GM12892 (cell line): ENCODE data around the gene PHAF1. TPM values are rescaled to one million over a fixed set of nuclear protein-coding genes. Genes with fewer than 3 reads are reported as not detected.

Experiments used
- DNase-seq: peaks from one replicate; pipeline ENCODE4 v3.0.0; 2011; ENCODE audit not compliant: insufficient read length
- FAIRE-seq: peaks from 2 replicates; lab custom pipeline; 2011; peaks lifted over from hg19 to GRCh38; lab: Jason Lieb, UNC
- POLR2A ChIP-seq: IDR thresholded peaks from 2 replicates; pipeline ENCODE4 v1.6.1; 2011; ENCODE audit warnings: low read depth, low read length, control low read depth
- POLR2AphosphoS5 ChIP-seq: IDR thresholded peaks from 2 replicates; pipeline ENCODE4 v1.6.1; 2011; ENCODE audit warnings: low read depth, low read length, control low read depth
- TAF1 ChIP-seq: IDR thresholded peaks from 2 replicates; pipeline ENCODE4 v1.6.1; 2011; ENCODE audit warnings: low read depth, mild to moderate bottlenecking, control low read depth, low read length, borderline replicate concordance
- polyA plus RNA-seq: library from polyadenylated mRNA; unstranded; fragments of >200 nt; gene quantifications from one replicate; pipeline ENCODE4 v1.2.1, GENCODE V29; 2012; ENCODE audit warnings: missing spikeins, inconsistent platforms; ENCODE audit not compliant: missing spikeins

Gene PHAF1
- polyA plus RNA-seq = 10.2 TPM

DNA sequence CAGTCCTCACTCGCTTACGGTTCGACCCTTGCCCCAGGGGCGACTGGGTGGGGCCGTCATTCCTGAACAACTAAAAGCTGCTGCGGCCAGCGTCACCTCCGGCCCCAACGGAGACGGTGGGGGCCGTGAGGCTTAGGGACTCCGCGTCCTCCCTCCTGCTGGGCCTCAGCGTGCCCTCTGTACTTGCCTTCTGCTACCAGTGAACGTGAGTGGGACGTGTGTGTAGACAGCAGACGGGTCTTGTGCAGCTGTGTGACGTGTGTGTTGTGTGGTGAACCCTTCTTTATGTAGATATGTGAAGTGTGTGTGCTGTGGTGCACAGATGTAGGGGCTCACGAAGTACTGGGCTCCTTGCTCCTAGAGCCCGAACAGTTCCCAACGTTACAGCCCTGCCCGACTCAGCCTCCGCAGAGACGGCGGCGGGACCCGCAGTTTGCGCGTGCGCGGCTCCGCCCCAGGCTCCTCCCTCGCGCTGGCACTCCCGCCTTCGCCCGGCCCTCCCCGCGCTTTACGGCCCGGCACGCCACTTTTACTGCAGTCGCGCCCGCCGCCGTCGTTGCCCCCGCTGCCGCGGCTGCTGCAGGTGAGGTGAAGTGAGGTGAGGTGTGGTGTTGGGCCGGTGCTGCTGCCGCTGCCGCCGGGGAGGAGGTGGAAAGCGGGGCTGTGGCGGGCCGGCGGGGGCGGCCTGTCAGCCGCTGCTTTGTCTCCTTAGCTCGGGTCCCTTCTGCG lies at the start of gene PHAF1:
Gene PHAF1, plus strand, starts transcription at position 535 of the 729 bp plus-strand sequence. CDS start 235 bp downstream, outside the sequence.
- DNase-seq (peak; percentile 97), FAIRE-seq (peak; percentile 95)
- no peak for TF ChIP-seq TAF1
- TF ChIP-seq POLR2AphosphoS5 = peak; percentile 58; the same call in 1 of the 2 replicates
- peak; percentile 61; the same call in 1 of the 2 replicates for TF ChIP-seq POLR2A

DNA sequence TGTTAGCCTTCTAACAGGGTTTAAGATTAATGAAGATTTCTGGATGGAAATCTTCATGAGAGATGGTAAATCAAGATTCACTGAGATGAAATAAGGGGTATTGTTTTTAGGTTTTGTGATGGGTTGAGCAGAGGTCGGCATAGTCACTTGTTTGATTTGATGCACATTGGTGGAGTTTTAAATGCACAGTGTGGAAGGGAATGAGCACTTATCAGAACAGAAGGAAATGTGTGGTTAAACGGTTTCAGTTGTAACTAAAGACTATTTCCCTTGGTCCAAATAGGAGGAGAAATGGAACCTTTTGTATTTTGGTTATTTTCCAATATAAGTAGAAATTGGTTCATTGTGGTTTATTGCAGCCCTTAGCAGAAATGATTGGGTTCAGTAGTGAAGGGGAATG lies 46.7 kb upstream of the PHAF1 start:
- FAIRE-seq (no peak), DNase-seq (no peak)

DNA sequence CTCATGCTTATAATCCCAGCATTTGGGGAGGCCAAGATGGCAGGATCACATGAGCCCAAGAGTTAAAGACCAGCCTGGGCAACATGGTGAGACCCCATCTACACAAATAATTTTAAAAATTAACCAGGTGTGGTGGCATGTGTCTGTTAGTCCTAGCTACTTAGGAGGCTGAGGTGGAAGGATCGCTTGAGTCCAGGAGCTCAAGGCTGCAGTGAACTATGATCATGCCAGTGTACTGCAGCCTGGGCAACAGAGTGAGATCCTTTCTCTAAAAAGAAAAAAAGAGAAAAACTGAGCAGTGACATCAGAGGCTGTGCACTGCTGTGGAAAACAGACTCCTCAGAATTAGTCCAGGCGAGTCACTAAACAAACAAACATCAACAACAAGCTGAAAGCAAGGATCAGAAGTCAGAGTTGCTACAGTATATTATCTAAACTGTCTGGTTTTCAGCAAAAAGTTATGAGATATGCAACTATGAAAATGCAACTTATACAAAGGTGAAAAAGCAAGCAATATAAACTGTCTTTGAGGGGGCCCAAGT lies 41.5 kb upstream of the PHAF1 start:
- DNase-seq (no peak), FAIRE-seq (no peak)
- TF ChIP-seq POLR2A = no peak
- no peak for TF ChIP-seq POLR2AphosphoS5
- TF ChIP-seq TAF1 = no peak

More for the DNA sequence above, 46.7 kb upstream of the PHAF1 start:
- TF ChIP-seq TAF1 = no peak
- TF ChIP-seq POLR2A = no peak
- no peak for TF ChIP-seq POLR2AphosphoS5

DNA sequence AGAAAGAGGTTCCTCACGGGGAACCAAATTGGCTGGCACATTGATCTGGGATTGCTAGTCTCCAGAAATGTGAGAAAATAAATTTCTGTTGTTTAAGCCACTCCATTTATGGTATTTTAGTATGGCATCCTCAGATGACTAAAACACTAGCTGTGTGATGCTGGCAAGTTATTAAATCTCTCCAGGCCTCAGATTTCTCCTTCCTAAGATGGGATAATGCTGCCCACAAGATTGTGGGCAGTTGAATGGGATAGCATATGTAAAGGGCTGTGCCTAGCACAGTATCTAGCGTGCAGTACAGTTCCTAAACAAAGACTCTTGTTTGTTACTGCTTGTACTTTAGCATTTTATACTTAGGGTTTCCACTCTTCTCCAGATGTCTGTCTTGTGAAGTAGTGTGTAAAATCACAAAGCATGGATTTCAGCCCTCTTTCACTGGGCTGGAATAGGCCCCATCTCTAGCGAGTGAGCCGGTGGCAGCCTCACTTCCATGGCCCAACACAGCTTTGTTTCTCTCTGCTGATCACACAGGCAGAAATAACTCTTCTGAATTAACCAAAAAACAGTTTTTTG lies 38.2 kb upstream of the PHAF1 start:
- no peak for FAIRE-seq
- TF ChIP-seq POLR2A (no peak), TAF1 (no peak), POLR2AphosphoS5 (no peak)
- DNase-seq = no peak

DNA sequence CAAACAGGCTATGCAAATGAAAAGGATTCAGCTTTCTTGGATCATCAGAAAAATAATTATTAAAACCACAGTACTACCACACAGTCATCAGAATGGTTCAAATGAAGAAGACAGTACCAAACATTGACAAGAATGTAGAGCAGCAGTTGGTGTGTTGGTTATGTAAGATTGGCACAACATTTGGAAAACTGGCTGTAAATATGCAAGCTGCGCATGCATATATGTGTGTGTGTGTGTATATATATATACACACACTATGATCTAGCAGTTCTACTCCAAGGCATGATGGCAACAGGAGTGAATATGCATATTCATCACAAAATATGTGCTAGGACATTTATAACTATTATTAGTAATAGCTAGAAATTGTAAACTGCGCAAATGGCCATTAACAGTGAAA lies 34.4 kb upstream of the PHAF1 start:
- FAIRE-seq (no peak), DNase-seq (no peak)
- TF ChIP-seq TAF1 = no peak
- TF ChIP-seq POLR2AphosphoS5 = no peak
- no peak for TF ChIP-seq POLR2A

DNA sequence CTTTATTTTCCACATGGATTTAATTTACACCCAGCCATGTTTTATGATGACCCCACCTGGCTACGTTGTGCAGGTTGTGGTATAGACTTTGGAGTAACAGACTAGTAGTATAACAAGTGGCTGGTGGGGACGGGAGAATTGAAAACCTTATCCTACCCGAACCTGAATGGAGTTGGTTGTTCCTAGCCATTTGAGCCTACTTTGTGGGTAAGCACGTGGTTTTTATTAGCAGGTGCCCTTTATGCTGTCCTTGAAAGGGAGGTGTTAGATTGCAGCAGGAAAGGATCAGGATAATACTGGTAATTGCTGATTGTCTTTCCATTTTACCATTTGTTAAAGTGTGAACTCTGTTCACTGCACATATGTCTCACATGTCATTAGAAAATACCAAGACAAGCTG lies 31.9 kb upstream of the PHAF1 start:
- FAIRE-seq = no peak
- no peak for TF ChIP-seq TAF1
- no peak for TF ChIP-seq POLR2A
- TF ChIP-seq POLR2AphosphoS5 = no peak
- DNase-seq = no peak

DNA sequence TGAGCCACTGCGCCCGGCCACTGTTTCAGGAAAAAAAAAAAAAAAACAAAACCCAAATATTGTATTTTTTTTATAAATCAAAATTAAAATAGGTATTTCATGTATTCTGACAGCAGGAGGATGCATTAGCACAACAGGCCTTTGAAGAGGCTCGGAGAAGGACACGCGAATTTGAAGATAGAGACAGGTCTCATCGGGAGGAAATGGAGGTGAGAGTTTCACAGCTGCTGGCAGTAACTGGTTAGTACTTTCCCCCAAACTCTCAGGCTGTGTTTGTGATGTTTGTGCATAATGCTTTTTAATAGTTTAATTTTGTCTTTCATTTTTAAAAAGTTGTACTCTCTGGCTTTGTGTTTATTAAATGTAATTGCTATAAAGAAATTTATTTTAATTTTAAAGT lies 27.6 kb upstream of the PHAF1 start:
- DNase-seq = no peak
- TF ChIP-seq TAF1 (no peak), POLR2AphosphoS5 (no peak), POLR2A (no peak)
- FAIRE-seq = no peak

DNA sequence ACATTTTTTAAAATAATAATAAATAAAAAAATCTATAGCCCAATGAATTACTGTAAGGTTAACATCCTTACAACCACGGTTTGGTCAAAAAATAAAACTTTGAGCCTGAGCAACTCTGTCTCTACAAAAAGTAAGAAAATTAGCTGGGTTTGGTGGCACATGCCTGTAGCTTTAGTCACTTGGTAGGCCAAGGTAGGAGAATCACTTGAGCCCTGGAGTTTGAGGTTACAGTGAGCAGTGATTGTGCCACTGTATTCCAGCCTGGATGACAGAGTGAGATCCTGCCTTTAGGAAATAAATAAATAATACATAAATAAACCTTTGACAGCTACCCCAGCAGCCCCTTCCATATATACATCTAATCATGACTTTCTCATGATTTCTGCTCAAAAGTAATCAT lies 26.9 kb upstream of the PHAF1 start:
- TF ChIP-seq TAF1 (no peak), POLR2A (no peak), POLR2AphosphoS5 (no peak)
- DNase-seq (no peak), FAIRE-seq (no peak)

DNA sequence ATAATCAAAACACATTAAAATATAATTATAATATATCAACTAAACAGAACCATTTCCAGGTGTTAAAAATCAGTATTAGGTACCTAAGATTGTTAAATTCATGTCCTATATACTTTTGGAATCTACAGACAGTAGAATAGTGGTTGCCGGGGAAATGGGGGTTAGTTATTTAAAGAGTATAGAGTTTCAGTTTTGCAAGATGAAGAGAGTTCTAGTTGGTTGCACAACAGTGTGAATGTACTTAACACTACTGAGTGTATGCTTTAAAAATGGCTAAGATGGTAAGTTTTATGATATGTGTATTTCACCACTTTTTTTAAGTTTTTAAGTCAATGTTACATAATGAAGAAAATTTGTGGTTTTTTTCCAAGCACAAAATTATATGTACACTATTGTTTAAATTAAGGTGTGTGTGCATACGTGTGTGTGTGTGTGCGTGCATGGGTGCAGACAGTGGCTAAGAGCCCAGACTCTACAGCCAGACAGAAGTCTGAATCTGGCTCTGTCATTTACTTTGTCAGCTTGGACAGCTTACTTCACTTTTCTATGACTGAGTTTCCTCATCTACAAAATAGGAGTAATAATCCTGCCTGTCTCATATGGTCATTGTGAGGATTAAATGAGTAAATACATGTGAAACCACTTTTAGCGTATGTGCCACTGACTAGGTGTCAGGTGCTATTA lies 25.3 kb upstream of the PHAF1 start:
- FAIRE-seq (no peak), DNase-seq (no peak)
- no peak for TF ChIP-seq POLR2A
- no peak for TF ChIP-seq POLR2AphosphoS5
- TF ChIP-seq TAF1 = no peak

DNA sequence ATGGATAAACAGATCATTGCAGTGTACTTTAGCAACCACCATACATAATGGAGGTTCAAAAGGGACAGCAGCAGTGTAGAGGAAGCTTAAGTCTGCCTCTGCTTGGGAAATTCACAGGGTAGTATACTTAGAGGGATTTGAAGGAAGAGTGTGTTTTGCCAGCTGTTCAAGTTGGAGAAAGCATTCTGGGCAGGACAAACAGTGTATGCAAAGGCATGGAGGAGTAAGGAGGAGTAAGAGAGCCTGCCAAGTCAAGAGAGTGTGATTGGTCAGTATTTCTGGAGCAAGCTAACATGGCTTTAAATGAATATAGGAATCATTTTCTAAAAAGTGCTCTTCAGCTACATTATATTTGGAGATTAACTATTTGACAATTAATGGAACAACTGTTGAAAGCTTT lies 22.9 kb upstream of the PHAF1 start:
- TF ChIP-seq TAF1 = no peak
- TF ChIP-seq POLR2AphosphoS5 = no peak
- no peak for TF ChIP-seq POLR2A
- DNase-seq (no peak), FAIRE-seq (no peak)

DNA sequence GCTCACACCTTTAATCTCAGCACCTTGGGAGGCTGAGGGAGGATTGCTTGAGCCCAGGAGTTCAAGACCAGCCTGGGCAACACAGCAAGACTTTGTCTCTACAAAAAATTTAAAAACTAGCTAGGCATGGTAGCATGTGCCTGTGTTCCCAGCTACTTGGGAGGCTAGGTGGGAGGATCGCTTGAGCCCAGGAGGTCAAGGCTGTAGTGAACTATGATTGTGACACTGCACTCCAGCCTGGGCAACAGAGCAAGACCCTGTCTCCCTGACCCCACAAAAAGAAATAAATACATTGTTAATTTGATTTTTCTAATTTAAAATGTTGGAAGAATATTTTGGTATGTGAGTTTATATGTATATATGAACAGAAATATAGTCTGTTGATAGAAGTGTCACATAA lies 22.4 kb upstream of the PHAF1 start:
- FAIRE-seq = no peak
- DNase-seq = no peak
- TF ChIP-seq POLR2AphosphoS5 (no peak), POLR2A (no peak), TAF1 (no peak)

DNA sequence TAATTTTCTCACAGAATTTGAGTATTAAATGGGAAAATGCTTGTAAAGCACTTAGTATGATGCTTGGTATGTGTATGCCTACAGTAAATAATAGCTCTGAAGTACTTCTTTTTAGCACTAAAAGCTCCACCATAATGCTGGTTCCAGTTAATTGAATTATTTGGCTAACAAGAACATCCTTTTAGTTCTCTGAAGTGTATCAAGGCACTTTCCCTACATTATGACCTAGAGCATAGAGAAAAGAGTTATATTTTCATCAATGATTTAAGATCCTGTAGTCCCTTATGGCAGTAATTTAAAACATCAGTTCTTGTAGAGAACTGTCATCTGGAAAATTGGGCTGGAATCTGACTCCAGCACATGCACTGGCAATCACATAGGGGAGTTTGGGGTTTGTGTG lies 21.9 kb upstream of the PHAF1 start:
- FAIRE-seq (no peak), DNase-seq (no peak)
- no peak for TF ChIP-seq POLR2AphosphoS5
- no peak for TF ChIP-seq TAF1
- no peak for TF ChIP-seq POLR2A

DNA sequence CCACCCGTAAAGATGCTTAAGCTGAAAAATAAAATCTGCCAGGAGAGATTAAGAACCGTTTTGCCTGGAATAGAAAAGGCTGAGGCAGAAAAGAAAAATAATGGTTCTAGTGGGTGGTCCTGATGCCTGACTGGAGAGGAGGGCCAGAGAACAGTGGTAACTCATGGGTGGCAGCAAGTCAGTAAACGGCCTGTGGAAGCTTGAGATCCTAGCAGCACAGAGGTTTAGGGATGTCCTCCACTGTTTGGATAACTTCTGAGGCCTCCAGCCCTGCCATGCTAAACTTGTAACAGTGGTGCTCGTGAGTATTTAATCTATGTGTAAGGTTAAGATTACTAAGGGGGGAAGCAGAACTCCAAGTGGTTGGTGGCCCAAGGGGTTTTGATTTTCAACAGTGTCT lies 21.2 kb upstream of the PHAF1 start:
- no peak for DNase-seq
- FAIRE-seq = no peak
- no peak for TF ChIP-seq TAF1
- no peak for TF ChIP-seq POLR2A
- no peak for TF ChIP-seq POLR2AphosphoS5
